GM19023 (cell line): ENCODE measurements around the gene LAMB4.

Source experiments
- ATAC-seq: cut with Tn5 transposase; IDR thresholded peaks from one replicate; pipeline ENCODE4 v1.9.1; 2021; ENCODE audit warnings: mild to moderate bottlenecking, moderate library complexity; ENCODE audit not compliant: unreplicated experiment

LAMB4 gene

GRCh38 chr7:108083980-108084379 is 46.2 kb downstream of the LAMB4 start:
- no peak for ATAC-seq

DNA sequence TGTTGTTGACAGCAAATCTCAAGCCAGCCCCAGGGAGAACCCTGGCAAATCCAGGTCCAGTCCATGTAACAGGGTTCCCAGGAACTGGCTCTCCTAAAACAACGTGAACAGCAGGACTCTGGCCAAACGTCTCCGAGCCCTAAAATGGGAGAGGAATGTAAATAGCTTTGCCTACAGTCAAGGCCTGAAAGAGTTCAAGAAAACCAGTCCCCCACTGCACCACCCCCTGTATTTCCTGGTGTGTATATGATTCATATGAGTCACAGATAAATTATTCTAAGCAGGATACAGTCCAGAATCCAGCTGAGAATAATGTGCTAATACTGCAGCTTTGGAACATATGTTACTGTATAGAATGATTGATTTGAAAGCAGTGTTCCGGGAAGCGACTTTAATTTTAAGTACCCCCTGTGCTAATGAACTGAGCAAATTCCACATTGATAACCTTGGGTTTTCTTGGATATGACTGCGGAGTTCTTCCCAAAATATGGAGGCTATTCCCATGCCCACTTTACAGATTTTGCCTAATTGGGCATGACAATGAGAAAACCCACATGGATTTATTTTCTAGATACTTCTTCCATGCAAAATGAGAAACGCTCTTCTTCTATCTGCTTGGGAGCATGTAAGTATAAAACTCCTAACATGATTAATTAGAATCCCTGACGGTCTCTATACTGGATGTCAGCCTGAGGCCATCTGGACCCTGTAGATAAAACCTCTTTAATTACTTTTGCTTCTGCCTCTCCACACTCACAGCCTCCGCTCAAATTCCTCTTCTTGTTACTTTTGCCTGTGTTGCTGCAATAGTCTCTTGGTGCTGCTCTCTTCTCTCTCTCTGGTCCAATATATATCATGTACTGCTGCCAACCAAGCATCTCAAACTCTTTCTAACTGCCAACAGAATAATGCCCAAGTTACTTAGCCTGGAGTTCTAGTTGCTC is 50.2 kb downstream of the LAMB4 start:
- no peak for ATAC-seq

DNA sequence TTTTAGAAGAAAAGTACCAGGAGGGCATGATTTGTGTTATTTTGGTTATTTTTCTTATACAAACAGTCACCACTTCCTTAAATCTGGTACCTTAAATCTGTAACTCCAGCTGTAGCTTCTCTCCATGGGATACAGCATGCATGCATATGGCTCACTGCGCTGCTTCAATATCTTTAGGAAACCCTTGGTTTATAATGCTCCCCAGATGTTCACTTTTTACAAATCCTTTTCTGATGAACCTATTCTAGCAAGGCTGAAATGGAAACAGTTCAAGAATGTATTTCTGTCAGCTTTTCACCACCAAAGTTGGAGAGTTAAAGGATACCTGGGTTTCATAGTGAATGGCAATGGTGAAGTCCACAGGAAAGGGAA is 50.9 kb downstream of the LAMB4 start:
- no peak for ATAC-seq

- no peak for ATAC-seq
Measured at GRCh38 chr7:108078691-108079090, 51.5 kb downstream of the LAMB4 start.

DNA sequence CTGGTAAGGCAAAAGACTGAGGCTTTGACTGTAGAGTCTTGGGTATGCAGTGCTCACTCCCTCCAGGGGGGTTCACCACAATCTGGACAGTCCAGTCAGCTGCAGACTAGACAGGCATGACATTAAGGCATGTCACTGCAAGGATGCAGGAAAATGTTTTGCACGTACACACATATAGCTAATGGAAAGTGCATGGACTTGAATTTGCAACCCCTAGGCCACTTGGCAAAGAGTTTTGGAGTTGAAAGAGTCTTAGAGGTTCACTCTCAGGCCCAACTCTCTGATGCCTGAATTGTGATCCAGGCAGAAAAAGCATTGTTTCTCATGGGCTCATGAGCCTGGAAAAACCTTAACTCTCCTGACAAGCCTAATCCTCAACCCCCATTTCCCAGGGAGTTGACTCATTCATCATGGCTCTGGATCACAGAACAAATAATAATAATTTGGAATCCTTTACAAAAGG is 51.9 kb downstream of the LAMB4 start:
- ATAC-seq: no peak

DNA sequence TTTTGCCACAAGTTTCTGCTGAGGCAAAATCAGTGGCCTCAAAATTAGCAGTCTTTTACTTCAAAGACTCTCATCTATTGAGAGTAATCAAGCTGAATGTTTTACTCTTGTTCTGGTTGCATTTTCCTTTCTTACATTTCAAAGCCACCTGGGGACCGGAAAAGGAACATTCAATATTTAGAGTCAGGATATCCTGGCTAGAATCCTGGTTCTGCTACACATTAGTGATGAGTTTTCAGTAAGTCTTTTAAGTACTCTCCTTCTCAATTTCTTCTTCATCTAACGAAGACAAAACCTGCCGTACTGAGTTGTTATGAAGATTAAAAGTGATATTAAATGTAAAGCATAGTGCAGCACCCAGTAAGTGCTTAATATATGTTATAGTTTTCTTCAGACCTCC is 52.5 kb downstream of the LAMB4 start:
- ATAC-seq: no peak

DNA sequence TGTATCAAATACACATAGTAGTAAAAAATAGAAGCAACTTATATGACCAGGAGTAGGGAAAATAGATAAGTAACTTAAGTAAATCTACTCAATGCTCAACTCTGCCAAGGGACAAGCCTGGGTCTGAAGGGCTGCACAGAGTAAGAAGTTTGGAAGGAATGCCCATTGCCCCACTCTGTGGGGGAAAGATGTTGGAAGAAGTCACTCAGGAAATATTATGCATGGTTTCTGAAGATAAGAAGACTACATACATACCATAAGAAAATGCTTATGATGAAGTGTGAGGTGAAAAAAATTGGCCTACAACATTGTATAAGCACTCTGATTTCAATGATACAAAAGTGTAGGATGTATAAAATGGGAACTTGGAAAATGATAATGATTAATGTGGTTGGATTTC is 54.0 kb downstream of the LAMB4 start:
- no peak for ATAC-seq

GRCh38 chr7:108073305-108074070 is 56.7 kb downstream of the LAMB4 start:
- ATAC-seq: no peak

- ATAC-seq: no peak
Measured at GRCh38 chr7:108072739-108073138, 57.4 kb downstream of the LAMB4 start.

GRCh38 chr7:108072116-108072515 is 58.0 kb downstream of the LAMB4 start:
- ATAC-seq: no peak

GRCh38 chr7:108071551-108071950 is 58.6 kb downstream of the LAMB4 start:
- ATAC-seq: no peak

GRCh38 chr7:108069646-108070045 is 60.5 kb downstream of the LAMB4 start:
- no peak for ATAC-seq

DNA sequence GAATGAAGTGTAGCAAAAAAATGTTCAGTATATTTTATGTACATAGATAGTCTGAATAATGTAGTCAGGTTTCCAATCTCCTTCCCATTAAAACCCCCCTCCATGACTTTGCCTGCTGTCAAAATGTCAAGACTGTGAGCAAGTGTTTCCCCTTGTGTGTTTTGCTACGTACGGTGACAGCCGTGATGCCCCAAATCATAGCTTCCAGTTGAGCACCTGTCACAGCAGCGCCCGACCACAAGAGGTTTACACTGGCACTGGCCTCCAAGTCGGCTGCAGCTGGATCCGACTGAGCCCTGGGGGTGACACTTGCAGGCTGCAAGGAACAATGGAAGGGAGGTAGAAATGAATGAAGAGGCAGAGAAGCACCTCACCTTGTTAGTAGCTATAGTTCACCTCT is 62.3 kb downstream of the LAMB4 start:
- ATAC-seq: no peak

- ATAC-seq: no peak
Measured at GRCh38 chr7:108066486-108066885, 63.7 kb downstream of the LAMB4 start.

DNA sequence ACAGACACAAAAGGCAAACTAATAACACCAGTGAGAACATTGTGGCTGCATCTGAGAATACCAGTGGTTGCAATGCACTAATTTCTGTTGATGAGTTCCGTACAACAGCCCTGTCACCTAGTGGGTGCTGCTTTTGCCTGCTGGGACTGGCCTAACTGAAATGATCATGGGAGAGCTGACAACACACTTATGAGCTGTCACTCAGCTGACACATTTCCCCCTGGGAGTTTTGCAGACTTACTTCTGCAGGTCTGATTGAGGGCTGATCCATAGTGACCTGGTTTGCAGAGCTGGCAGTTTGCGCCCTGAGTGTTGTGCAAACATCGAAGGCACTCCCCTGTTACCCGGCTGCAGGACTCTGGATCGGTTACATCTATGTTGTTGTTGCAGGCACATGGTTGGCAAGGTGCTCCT is 66.6 kb downstream of the LAMB4 start:
- ATAC-seq: no peak

DNA sequence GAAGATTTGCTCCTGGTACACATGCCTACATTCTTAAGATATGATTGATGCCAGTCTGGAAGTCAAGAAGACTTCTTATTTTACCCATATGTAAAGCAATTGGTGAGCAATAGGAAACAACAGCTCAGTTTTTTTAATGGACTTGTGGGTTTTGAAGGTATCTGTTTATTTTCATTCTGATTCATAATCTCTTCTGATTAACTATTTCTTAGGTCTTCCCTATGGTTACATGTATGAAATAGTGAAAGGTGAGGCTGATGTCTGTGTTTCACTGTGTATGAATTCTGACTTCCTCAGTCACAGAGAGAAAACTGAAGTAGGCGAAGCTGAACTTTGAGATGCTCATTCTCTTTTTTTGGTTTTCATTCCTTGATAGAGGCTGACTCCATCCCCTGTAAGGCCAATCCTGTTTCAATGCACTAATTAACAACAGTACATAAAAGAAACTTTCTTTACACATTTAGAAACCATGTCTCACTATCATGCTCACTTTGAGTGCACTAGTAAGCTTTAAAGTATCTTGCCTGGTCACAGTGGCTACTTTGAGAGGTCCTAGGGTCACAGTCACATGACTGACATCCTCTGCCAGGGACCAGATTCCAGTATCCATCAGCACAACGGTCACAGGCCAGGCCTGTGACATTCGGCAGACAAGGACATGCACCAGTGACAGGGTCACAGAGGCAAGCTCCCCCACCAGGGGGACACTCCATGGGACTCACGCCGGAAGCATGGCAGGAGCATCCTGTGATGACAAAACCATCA is 67.7 kb downstream of the LAMB4 start:
- no peak for ATAC-seq

GRCh38 chr7:108059526-108059925 is 70.6 kb downstream of the LAMB4 start:
- no peak for ATAC-seq

- no peak for ATAC-seq
Measured at GRCh38 chr7:108057951-108058481, 72.1 kb downstream of the LAMB4 start.

GRCh38 chr7:108055611-108056021 is 74.5 kb downstream of the LAMB4 start:
- no peak for ATAC-seq

DNA sequence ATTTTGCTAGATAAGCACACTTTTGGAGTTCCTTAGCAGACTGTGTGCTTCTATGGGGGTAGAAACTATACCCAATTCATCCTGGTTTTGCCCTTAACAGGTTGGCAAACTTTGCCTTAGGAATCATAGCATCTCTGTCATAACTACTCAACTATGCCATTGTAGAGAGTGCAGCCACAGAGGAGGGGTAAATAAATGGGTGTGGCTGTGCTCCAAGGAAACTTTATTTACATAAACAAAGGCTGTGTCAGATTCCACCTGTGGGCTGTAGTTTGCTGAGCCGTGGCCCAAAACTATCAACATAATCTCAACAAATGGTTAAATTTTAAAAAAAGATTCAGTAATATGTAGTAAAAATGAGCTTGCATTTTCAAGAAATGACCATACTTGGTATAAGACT is 75.6 kb downstream of the LAMB4 start:
- ATAC-seq: no peak

GRCh38 chr7:108053250-108053649 is 76.9 kb downstream of the LAMB4 start:
- ATAC-seq: no peak
